Upper lobe of left lung (tissue), 6 donors: ENCODE measurements around the gene PAPLN. TPM values are rescaled to one million over a fixed set of nuclear protein-coding genes. Genes with fewer than 3 reads are reported as not detected.

Experiments
- ATAC-seq, 2 donors: fragments of 200-7000 bp; cut with Tn5 transposase; one replicate each; pipeline ENCODE4 v1.9.1; 2022; ENCODE audit warnings: mild to moderate bottlenecking in 2 of 2, moderate library complexity in 2 of 2; ENCODE audit not compliant: low FRiP score in 2 of 2
- DNase-seq, 2 donors: peaks; one replicate each; pipeline ENCODE4 v3.0.0-alpha.2; 2019 to 2020
- H3K27ac ChIP-seq, 4 donors: fragments of 200-600 bp; sonication (generic); one replicate each; pipeline ENCODE4 v1.5.1; 2016 to 2019
- H3K27me3 ChIP-seq, 4 donors: fragments of 200-600 bp; sonication (generic); one replicate each; pipeline ENCODE4 v1.5.1; 2017 to 2019
- H3K36me3 ChIP-seq, 4 donors: fragments of 200-600 bp; sonication (generic); one replicate each; pipeline ENCODE4 v1.5.1; 2016 to 2019
- H3K4me1 ChIP-seq, 4 donors: fragments of 200-600 bp; sonication (generic); one replicate each; pipeline ENCODE4 v1.5.1; 2018 to 2019
- H3K4me3 ChIP-seq, 4 donors: fragments of 200-600 bp; sonication (generic); one replicate each; pipeline ENCODE4 v1.5.1; 2017 to 2019; ENCODE audit warnings: mild to moderate bottlenecking in 2 of 4, moderate library complexity in 1 of 4
- H3K9me3 ChIP-seq, 4 donors: fragments of 200-600 bp; sonication (generic); one replicate each; pipeline ENCODE4 v1.5.1; 2018 to 2019
- EP300 ChIP-seq, 4 donors: sonication (generic); formaldehyde crosslinking; IDR thresholded peaks; one replicate each; pipeline ENCODE4 v1.5.1; 2017; ENCODE audit warnings: antibody characterized with exemption in 4 of 4, control low read depth in 2 of 4
- POLR2A ChIP-seq, 4 donors: fragments of 450-650 bp; IDR thresholded peaks; one replicate each; pipeline ENCODE4 v1.5.1; 2016 to 2017; ENCODE audit warnings: antibody characterized with exemption in 4 of 4, mild to moderate bottlenecking in 2 of 4
- POLR2AphosphoS5 ChIP-seq, 2 donors: sonication (generic); formaldehyde crosslinking; IDR thresholded peaks; one replicate each; pipeline ENCODE4 v1.5.1; 2017; ENCODE audit warnings: antibody characterized with exemption in 2 of 2
- WGBS, 2 donors: methylation state at CpG; one replicate each; pipeline ENCODE4 v1.1.5; 2017 to 2018; 5-methylcytosine and 5-hydroxymethylcytosine counted together
- total RNA-seq, 6 donors: library from RNA; depleted of rRNA in 4 of 6; stranded (reverse); fragments of >200 nt in 4 of 6; gene quantifications; one replicate each; pipeline versions ENCODE4 v1.1.0 to v1.2.1, GENCODE V29; 2016 to 2021
- TF ChIP-seq, protein P1 (sequence below), 6 experiments: fragments of 450-650 bp in 4 of 6; fragments of 200-600 bp in 2 of 6; sonication (generic) in 2 of 6; IDR thresholded peaks; one replicate each; pipeline ENCODE4 v1.5.1; 2016 to 2019; ENCODE audit warnings: antibody characterized with exemption in 6 of 6
- donor health status: DM: no; HTN: no; CAD: no; lungs with moderate emphysema.
- donor health status: DM: no; HTN: yes; CAD: no; lungs with severe emphysema.

Gene PAPLN
- total RNA-seq, 6 donors from 2014 or later: 10.3 to 62.9 (median 16.5) TPM

DNA sequence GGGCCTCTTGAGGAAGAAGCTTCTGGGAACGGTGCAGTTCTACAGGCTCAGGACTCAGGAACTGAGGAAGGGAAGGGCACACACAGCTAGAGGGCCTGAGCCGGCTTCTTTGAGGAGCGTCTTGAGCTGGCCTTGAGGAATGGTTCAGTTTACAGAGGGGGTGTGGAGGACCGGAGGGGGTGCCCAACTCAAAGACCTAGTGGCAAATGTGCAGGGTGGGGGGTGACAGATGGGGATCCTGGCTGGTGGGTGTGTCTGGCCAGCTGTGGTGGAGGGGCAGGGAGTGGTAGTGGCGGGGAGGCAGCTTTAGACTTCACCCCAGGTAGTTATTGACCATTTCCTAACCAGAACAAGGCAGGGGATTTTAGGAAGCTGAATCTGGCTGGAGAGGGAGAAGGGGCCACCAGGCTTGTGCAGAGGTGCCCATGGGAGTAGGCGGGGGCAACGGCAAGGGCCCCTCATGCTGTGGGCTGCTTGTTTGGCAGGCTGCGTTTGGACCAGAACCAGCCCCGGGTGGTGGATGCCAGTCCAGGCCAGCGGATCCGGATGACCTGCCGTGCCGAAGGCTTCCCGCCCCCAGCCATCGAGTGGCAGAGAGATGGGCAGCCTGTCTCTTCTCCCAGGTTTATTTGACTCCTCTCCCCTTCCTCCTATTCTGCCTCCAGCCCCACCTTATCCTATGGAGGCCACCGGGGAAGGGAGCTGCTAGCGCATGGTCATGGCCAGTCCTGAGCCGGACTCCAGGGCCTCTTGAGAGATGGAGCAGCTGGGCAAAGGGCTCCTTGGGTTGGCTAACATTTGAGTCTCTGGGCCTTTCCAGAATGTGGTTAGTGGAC, 27.8 kb downstream of the PAPLN start:
- Histone ChIP-seq H3K9me3 (no peaks in the 10 kb centered on the region), H3K4me3 (no peak overlapping the region), H3K4me1 (peaks cover 5 to 9% (median 7%) of the 10 kb centered on the region in 4 donors), H3K27me3 (no peaks in the 10 kb centered on the region), H3K27ac (no peak overlapping the region), H3K36me3 (no peaks in the 10 kb centered on the region)
- no peak for ATAC-seq
- 80 to 87% methylated on average over 14 to 17 of the region's 18 CpGs for WGBS, 2 donors
- peak in 1 of 2 donors; percentile 67 for DNase-seq
- TF ChIP-seq POLR2AphosphoS5 (IDR thresholded peaks at IDR 0.05) (no peak), POLR2A (IDR thresholded peaks at IDR 0.05) (no peak), EP300 (IDR thresholded peaks at IDR 0.05) (no peak)
- TF ChIP-seq, protein P1, sequence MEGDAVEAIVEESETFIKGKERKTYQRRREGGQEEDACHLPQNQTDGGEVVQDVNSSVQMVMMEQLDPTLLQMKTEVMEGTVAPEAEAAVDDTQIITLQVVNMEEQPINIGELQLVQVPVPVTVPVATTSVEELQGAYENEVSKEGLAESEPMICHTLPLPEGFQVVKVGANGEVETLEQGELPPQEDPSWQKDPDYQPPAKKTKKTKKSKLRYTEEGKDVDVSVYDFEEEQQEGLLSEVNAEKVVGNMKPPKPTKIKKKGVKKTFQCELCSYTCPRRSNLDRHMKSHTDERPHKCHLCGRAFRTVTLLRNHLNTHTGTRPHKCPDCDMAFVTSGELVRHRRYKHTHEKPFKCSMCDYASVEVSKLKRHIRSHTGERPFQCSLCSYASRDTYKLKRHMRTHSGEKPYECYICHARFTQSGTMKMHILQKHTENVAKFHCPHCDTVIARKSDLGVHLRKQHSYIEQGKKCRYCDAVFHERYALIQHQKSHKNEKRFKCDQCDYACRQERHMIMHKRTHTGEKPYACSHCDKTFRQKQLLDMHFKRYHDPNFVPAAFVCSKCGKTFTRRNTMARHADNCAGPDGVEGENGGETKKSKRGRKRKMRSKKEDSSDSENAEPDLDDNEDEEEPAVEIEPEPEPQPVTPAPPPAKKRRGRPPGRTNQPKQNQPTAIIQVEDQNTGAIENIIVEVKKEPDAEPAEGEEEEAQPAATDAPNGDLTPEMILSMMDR (IDR thresholded peaks at IDR 0.05): no peak

GRCh38 chr14:73265721-73266046, 28.4 kb downstream of the PAPLN start:
- Histone ChIP-seq H3K9me3 (no peaks in the 10 kb centered on the region), H3K36me3 (no peaks in the 10 kb centered on the region), H3K4me3 (no peak overlapping the region), H3K4me1 (peaks cover 5 to 15% (median 12%) of the 10 kb centered on the region in 4 donors), H3K27ac (no peak overlapping the region), H3K27me3 (no peaks in the 10 kb centered on the region)
- WGBS, 2 donors: 94 to 96% methylated on average over 3 of the region's 3 CpGs
- no peak for TF ChIP-seq POLR2A (IDR thresholded peaks at IDR 0.05)
- no peak for TF ChIP-seq EP300 (IDR thresholded peaks at IDR 0.05)
- no peak for TF ChIP-seq POLR2AphosphoS5 (IDR thresholded peaks at IDR 0.05)
- TF ChIP-seq, protein P1 (IDR thresholded peaks at IDR 0.05): no peak
- DNase-seq (no peak), ATAC-seq (no peak)

DNA sequence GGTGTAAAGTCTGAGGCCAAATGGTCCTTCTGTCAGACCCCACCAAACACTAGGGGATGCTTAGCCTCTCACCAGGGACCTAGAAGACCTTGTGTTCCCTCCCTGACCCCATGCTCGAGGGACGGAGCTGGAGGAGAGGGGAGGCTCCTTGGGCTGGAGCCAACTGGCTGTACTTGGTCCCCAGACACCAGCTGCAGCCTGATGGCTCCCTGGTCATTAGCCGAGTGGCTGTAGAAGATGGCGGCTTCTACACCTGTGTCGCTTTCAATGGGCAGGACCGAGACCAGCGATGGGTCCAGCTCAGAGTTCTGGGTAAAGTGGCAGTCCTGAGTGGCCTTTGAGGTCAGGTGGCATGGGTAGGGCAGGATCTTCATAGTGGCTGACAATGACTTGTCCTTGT, 29.0 kb downstream of the PAPLN start:
- H3K27me3 ChIP-seq: no peaks in the 10 kb centered on the region
- TF ChIP-seq, protein P1 (IDR thresholded peaks at IDR 0.05): no peak
- TF ChIP-seq POLR2AphosphoS5 (IDR thresholded peaks at IDR 0.05): no peak
- no peak for TF ChIP-seq EP300 (IDR thresholded peaks at IDR 0.05)
- TF ChIP-seq POLR2A (IDR thresholded peaks at IDR 0.05): no peak
- no peaks in the 10 kb centered on the region for H3K36me3 ChIP-seq
- no peak overlapping the region for H3K27ac ChIP-seq
- DNase-seq: no peak
- no peak for ATAC-seq
- no peak overlapping the region for H3K4me3 ChIP-seq
- WGBS, 2 donors: 95% methylated on average over 7 of the region's 7 CpGs; no CpG with 5 or more reads in 1 of the 2 donors
- H3K9me3 ChIP-seq: no peaks in the 10 kb centered on the region
- H3K4me1 ChIP-seq: peaks cover 5 to 15% (median 12%) of the 10 kb centered on the region in 4 donors

DNA sequence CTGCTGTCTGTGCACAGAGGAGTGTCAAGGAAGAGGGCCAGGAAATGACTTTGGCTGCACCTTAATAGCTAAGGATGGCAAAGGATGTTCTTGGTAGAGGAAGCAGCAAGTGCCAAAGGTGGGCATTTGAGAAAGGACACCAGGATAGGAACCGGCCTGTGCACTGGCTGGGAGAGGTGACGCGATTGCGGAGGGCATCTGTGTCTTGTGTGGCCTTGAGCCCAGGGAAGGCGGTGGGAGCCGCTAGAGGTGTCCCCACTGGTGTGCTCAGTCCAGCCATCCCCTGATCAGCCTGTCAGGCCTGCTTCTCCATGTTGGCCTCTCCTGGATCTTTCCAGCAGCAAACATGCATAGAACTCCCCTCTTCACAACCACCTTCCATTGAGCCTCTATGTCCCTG, 30.2 kb downstream of the PAPLN start:
- ATAC-seq: no peak
- Histone ChIP-seq H3K27me3 (no peaks in the 10 kb centered on the region), H3K4me1 (peaks cover 5 to 15% (median 12%) of the 10 kb centered on the region in 4 donors), H3K9me3 (no peaks in the 10 kb centered on the region), H3K4me3 (no peak overlapping the region), H3K27ac (no peak overlapping the region), H3K36me3 (peaks cover 0 to 2% (median 0%) of the 10 kb centered on the region in 4 donors)
- TF ChIP-seq POLR2AphosphoS5 (IDR thresholded peaks at IDR 0.05) (no peak), POLR2A (IDR thresholded peaks at IDR 0.05) (no peak), EP300 (IDR thresholded peaks at IDR 0.05) (no peak)
- TF ChIP-seq, protein P1 (IDR thresholded peaks at IDR 0.05): no peak
- WGBS, 2 donors: 96 to 98% methylated on average over 6 of the region's 6 CpGs
- no peak for DNase-seq
